ENCODE measurements around the gene BMPR1A.

DNA sequence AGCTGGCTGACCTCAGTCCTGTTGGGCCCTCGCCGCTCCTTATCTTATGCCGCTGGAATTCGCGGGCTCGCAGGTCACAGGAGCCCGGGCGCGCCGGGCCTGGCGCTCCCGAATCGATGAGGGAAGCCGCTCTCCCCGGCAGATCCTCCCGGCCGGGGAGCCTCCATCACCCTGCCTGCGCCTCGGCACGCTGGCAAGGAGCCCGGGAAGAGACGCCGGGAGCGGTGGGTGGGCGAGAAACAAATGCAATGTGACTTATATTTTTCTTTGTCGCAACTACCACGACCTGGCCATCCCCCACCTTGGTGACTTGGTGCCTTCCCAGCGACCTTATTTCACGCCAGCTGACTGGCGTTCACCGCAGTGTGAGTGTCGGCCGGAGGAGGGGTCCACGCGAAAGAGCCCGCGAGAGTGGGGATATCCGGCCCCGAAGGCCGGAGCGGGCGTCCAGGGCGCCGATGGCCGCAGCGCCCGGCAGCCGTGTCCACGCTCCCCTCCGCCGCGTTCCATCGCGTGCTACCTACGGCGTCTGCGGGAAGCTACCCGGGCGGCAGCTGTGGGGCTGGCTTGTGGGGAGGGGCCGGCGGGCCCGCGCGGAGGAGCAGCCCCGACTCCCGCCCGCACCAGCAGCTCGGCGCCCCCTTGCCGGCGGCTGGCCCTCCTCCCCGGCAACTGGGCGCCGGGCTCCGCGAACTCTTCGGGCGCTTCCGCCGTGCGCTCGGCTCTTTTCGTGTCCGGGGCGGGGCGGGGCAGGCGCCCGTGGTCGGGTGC is 494 bp upstream of the BMPR1A start:
- TF ChIP-seq, protein P1, sequence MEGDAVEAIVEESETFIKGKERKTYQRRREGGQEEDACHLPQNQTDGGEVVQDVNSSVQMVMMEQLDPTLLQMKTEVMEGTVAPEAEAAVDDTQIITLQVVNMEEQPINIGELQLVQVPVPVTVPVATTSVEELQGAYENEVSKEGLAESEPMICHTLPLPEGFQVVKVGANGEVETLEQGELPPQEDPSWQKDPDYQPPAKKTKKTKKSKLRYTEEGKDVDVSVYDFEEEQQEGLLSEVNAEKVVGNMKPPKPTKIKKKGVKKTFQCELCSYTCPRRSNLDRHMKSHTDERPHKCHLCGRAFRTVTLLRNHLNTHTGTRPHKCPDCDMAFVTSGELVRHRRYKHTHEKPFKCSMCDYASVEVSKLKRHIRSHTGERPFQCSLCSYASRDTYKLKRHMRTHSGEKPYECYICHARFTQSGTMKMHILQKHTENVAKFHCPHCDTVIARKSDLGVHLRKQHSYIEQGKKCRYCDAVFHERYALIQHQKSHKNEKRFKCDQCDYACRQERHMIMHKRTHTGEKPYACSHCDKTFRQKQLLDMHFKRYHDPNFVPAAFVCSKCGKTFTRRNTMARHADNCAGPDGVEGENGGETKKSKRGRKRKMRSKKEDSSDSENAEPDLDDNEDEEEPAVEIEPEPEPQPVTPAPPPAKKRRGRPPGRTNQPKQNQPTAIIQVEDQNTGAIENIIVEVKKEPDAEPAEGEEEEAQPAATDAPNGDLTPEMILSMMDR (IDR thresholded peaks at IDR 0.05; ENCODE audit: low read depth, low read length, missing input control) = no peak
- TF ChIP-seq RAD21 (IDR thresholded peaks at IDR 0.05) = no peak
